HG03159 (cell line): ENCODE data around the gene WEE1.
"Not testable (repeated sequence)": the region's sequence is repeated elsewhere in the genome, so short reads cannot be mapped to it uniquely, and the experiment has no call there.

ENCODE experiments used
- ATAC-seq: cut with Tn5 transposase; IDR thresholded peaks from one replicate; pipeline ENCODE4 v1.9.1; 2021; ENCODE audit warnings: mild to moderate bottlenecking, moderate library complexity; ENCODE audit not compliant: unreplicated experiment

The WEE1 gene

GRCh38 chr11:9619004-9619403, 45.5 kb downstream of the WEE1 start:
- ATAC-seq: no peak

DNA sequence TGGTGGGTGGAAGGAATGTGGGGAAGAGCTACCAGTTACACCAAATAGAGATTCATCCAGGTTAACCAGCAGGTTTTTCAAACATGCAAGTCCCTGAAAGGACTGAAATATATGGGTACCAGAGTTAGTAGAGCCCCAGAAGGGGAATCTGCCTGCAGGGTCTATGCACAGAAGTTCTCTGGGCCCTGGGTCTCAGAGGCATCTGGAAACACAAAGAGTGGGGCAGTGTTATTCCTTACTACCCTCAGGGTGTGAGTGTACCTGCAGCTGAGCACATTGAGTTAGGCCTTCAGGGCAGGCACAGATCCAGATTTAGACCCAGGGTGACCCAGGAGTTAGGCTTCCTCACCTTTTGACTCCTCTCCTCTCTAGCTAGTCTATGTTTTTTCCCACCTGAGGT, 46.5 kb downstream of the WEE1 start:
- no peak for ATAC-seq

DNA sequence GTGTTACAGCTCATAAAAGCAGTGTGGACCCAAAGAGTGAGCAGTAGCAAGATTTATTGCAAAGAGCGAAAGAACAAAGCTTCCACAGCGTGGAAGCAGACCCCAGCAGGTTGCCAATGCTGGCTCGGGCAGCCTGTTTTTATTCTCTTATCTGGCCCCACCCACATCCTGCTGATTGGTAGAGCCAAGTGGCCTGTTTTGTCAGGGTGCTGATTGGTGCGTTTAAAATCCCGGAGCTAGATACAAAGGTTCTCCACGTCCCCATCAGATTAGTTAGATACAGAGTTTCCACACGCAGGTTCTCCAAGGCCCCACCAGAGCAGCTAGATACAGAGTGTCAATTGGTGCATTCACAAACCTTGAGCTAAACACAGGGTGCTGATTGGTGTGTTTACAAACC, 48.9 kb downstream of the WEE1 start:
- ATAC-seq: not testable (repeated sequence)

GRCh38 chr11:9623053-9623452, 49.6 kb downstream of the WEE1 start:
- not testable (repeated sequence) for ATAC-seq

- no peak for ATAC-seq
Measured at GRCh38 chr11:9624448-9624847, 51.0 kb downstream of the WEE1 start.

GRCh38 chr11:9625162-9625561, 51.7 kb downstream of the WEE1 start:
- no peak for ATAC-seq

GRCh38 chr11:9625728-9626127, 52.3 kb downstream of the WEE1 start:
- no peak for ATAC-seq

GRCh38 chr11:9626496-9627394, 53.3 kb downstream of the WEE1 start:
- no peak for ATAC-seq

- no peak for ATAC-seq
Measured at GRCh38 chr11:9629064-9629463, 55.6 kb downstream of the WEE1 start.

GRCh38 chr11:9633679-9634078, 60.2 kb downstream of the WEE1 start:
- no peak for ATAC-seq

DNA sequence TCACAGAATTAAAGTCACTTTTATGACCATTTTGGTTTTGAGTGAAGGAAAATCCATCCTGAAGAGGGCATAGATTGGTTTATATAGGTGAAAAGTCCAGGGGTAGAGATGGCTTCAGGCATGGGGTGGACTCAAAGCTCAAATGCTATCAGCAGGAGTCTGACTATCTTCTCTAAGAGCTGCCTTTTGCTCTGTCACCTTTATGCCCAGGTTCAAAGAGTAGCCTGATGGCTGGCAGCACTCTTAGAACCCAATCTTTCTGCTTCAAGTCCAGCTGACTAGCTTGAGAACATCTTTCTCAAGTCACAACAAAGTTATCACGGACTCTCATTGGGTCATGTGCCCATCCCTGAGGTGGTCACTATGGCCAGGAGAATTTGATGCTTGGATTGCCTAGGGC, 63.2 kb downstream of the WEE1 start:
- no peak for ATAC-seq

DNA sequence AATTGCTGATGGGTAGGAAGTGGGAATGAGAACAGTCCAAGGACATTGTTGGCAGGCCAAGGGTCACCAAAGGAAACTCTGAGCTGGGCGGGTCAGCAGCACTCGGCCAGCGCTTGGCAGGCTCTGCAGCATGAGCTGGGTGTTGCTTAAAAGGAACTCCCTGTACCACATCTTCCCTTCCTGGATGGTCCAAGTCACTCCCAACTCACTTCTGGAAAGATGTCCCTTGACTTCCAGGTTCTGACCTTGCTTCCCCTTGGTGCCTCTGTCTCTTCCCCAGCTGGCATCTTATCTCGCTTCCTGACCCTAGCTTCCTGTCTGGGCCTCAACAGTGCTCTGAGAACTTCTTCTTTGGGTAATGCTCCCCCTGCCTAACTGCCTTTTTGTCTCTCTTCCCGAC, 65.6 kb downstream of the WEE1 start:
- ATAC-seq: no peak
